PC-3 (cell line): ENCODE results near the gene CBX7. TPM values are rescaled to one million over a fixed set of nuclear protein-coding genes. Genes with fewer than 3 reads are reported as not detected.
A peak's percentile ranks its signal among the peaks of the same experiment; 100 is the strongest.

ENCODE experiments used
- ATAC-seq: fragments of 200-7000 bp; cut with Tn5 transposase; 2 replicates; pipeline ENCODE4 v1.9.1; 2020; ENCODE audit warnings: mild to moderate bottlenecking, moderate library complexity
- BruUV-seq: library from RNA; stranded (reverse); fragments of 400-500 nt; replicated peaks from 2 replicates; lab custom pipeline; 2021; lab: Mats Ljungman, UMichigan
- CTCF ChIA-PET: fragments of 300-600 bp; sonication (Branson Sonifier 250); formaldehyde crosslinking; loops from one replicate; lab custom pipeline; 2022; ENCODE audit warnings: antibody characterized with exemption; lab: Charles Lee
- POLR2A ChIA-PET: fragments of 300-600 bp; sonication (Branson Sonifier 250); formaldehyde crosslinking; loops from one replicate; lab custom pipeline; 2022; ENCODE audit warnings: antibody characterized with exemption; ENCODE audit not compliant: unreplicated experiment; lab: Charles Lee
- DNase-seq: peaks from one replicate; pipeline ENCODE4 v3.0.0-alpha.2; 2015
- H2AFZ ChIP-seq: fragments of 300-600 bp; sonication (generic); 2 replicates; pipeline ENCODE4 v1.6.0; 2016; ENCODE audit warnings: antibody characterized with exemption, low read length
- H3F3A ChIP-seq: fragments of 300-600 bp; sonication (generic); one replicate; pipeline ENCODE4 v1.6.0; 2017; ENCODE audit warnings: antibody characterized with exemption, low read length, control low read depth, mild to moderate bottlenecking; ENCODE audit not compliant: unreplicated experiment
- H3K27ac ChIP-seq: fragments of 300-600 bp; sonication (generic); 2 replicates; pipeline ENCODE4 v1.5.1; 2016; ENCODE audit warnings: mild to moderate bottlenecking, low read length
- H3K27me3 ChIP-seq: fragments of 300-600 bp; sonication (generic); 2 replicates; pipeline ENCODE4 v1.6.1; 2016; ENCODE audit warnings: low read length, mixed read lengths
- H3K36me3 ChIP-seq: fragments of 300-600 bp; sonication (generic); 2 replicates; pipeline ENCODE4 v1.6.1; 2016; ENCODE audit warnings: low read depth, mixed run types, low read length, mixed read lengths
- H3K4me1 ChIP-seq: fragments of 300-600 bp; sonication (generic); 2 replicates; pipeline ENCODE4 v1.5.1; 2016; ENCODE audit warnings: low read length; ENCODE audit not compliant: insufficient read depth
- H3K4me2 ChIP-seq: fragments of 300-600 bp; sonication (generic); 2 replicates; pipeline ENCODE4 v1.6.0; 2016; ENCODE audit warnings: low read length
- H3K4me3 ChIP-seq: fragments of 300-600 bp; sonication (generic); 2 replicates; pipeline ENCODE4 v1.5.1; 2016; ENCODE audit warnings: mild to moderate bottlenecking, low read length, mixed read lengths
- H3K79me2 ChIP-seq: fragments of 300-600 bp; sonication (generic); 2 replicates; pipeline ENCODE4 v1.6.1; 2017; ENCODE audit warnings: low read length, mixed read lengths
- H3K9ac ChIP-seq: fragments of 300-600 bp; sonication (generic); 2 replicates; pipeline ENCODE4 v1.6.0; 2016; ENCODE audit warnings: mild to moderate bottlenecking, low read length
- H3K9me2 ChIP-seq: fragments of 300-600 bp; sonication (generic); replicated peaks from 2 replicates; pipeline ENCODE4 v1.6.1; 2016; ENCODE audit warnings: mixed run types, low read length, mixed read lengths
- H3K9me3 ChIP-seq: fragments of 300-600 bp; sonication (generic); 2 replicates; pipeline ENCODE4 v1.6.1; 2016; ENCODE audit warnings: low read length, mixed read lengths
- H4K20me1 ChIP-seq: fragments of 300-600 bp; sonication (generic); 2 replicates; pipeline ENCODE4 v1.6.1; 2016; ENCODE audit warnings: low read length, mixed read lengths
- CTCF ChIP-seq: fragments of 300-600 bp; sonication (generic); conservative IDR thresholded peaks from 2 replicates; pipeline ENCODE4 v1.5.1; 2017; ENCODE audit warnings: antibody characterized with exemption, low read depth, mild to moderate bottlenecking, low read length
- EZH2 ChIP-seq: fragments of 300-600 bp; sonication (generic); IDR thresholded peaks from one replicate; pipeline ENCODE4 v1.6.1; 2017; ENCODE audit warnings: antibody characterized with exemption, mild to moderate bottlenecking, low read length; ENCODE audit not compliant: unreplicated experiment
- EZH2phosphoT487 ChIP-seq: fragments of 300-600 bp; sonication (generic); IDR thresholded peaks from 2 replicates; pipeline ENCODE4 v1.6.1; 2018; ENCODE audit warnings: mild to moderate bottlenecking, antibody characterized with exemption, low read length, borderline replicate concordance
- intact Hi-C: fragments of 100-400 bp; cut with micrococcal nuclease; formaldehyde crosslinking; loops from 2 replicates; pipeline ENCODE4 v1.9.0; 2023
- total RNA-seq: library from RNA; depleted of rRNA; stranded (reverse); fragments of >200 nt; gene quantifications from 2 replicates; pipeline ENCODE4 v1.2.3, GENCODE V29; 2014

Gene CBX7
- total RNA-seq, 1 experiment from 2014 or later, result 8.6 TPM

DNA sequence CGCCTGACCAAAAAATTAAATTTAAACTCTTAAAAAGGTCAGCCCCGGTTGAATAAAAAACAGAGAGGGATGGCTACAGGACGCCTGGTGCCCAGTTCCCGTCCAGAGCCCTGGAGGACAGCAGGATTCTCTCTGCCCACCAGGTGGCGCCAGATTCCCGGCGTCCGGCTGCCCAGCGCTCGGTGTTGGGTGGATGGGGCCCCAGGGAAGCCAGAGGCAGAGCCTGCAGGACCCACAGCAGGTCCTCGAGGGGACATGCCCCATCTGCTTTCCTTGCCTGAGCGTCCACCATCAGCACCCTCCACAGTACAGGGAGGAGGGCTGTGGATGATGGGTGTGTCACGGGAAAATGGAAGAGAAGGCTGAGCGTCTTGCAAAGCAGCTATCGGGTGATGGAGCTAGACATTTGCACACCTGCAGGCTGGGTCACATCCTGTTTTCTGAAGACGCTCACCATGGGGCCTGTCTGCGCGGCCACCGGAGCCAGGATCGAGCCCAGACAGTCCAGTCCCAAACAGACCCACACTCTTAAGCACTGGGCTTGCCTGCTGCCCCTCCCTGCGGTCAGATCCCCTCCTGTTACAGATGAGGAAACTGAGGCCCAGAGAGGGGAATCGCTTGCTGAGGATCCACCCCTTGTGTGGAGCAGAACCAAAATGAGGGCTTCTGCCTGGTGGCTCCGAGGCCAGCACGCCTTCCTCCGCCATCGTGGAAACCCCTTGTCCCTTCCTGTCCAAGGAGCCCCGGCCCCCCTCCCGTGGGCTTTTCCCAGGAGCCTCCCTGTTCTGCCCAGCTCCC lies 18.5 kb upstream of the CBX7 start:
- intact Hi-C loops, result loop anchor here (2.0 kb wide), 2 partner anchors 74 to 146 kb away; partner anchors contain the start of gene PDGFB
- Histone ChIP-seq H3K27ac (no peak overlapping the region), H3K4me2 (peak overlapping the region; percentile 53), H2AFZ (no peak overlapping the region; the same call in 1 of the 2 replicates), H3K4me3 (no peak overlapping the region), H3K9me2 (no peaks in the 10 kb centered on the region), H3F3A (no peaks in the 10 kb centered on the region), H4K20me1 (no peaks in the 10 kb centered on the region), H3K9ac (no peak overlapping the region), H3K36me3 (no peaks in the 10 kb centered on the region), H3K79me2 (no peaks in the 10 kb centered on the region), H3K4me1 (peaks cover 32% of the 10 kb centered on the region), H3K27me3 (no peaks in the 10 kb centered on the region), H3K9me3 (no peaks in the 10 kb centered on the region)
- DNase-seq (peak; percentile 77), ATAC-seq (peak; percentile 77)
- CTCF ChIA-PET, result interaction anchor here (0.6 to 1.0 kb wide), 5 partner anchors 35 to 146 kb away, joined by 4 to 9 read pairs (median 5); no protein-coding TSS in a partner anchor
- TF ChIP-seq CTCF (peak; percentile 81), EZH2 (no peak), EZH2phosphoT487 (no peak)
- no TSS peak for BruUV-seq
- POLR2A ChIA-PET, result interaction anchor here (1.0 kb wide), 1 partner anchor 44 kb away, joined by 4 read pairs; no protein-coding TSS in a partner anchor

DNA sequence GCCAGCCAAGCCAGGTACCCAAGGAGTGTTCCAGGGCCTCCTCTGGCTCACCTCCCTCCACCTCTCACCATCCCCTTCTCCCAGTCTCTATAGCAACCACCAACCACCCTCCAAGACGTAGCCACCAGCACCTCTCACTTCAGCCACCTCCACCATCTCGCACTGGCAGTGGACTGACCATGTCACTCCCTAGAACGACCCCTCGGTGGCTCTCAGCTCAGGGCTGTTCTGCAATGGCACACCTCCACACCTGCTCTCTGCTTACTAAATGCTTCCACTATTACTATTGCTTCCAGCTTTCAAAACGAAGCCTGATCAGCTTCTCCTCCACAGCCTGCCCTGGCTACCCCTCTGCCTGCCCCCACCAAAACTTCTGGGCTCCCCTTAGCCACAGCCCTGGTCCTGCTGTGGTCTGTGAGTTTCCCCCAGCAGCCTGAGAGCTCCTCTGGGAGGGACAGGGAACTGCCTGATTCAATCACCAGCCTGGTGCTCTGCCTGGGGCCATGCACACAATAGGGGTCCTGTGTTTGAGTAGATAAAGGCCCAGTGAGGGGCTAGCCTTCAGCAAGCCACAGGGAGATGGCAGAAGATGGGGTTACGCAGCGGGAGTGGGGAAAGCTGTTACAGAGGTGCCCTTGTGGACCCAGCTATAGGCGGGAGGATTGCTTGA lies 17.5 kb upstream of the CBX7 start:
- Histone ChIP-seq H3K4me1 (peaks cover 21% of the 10 kb centered on the region), H3K9me3 (no peaks in the 10 kb centered on the region), H3K27ac (no peak overlapping the region), H3K9me2 (no peaks in the 10 kb centered on the region), H3K27me3 (no peaks in the 10 kb centered on the region), H3K9ac (no peak overlapping the region), H2AFZ (no peak overlapping the region), H3K36me3 (no peaks in the 10 kb centered on the region), H3F3A (no peaks in the 10 kb centered on the region), H4K20me1 (no peaks in the 10 kb centered on the region), H3K4me3 (no peak overlapping the region), H3K4me2 (no peak overlapping the region), H3K79me2 (no peaks in the 10 kb centered on the region)
- CTCF ChIA-PET, result no interaction called here
- ATAC-seq (no peak), DNase-seq (no peak)
- intact Hi-C loops, result loop anchor here (2.0 kb wide), 2 partner anchors 75 to 147 kb away; partner anchors contain the start of gene PDGFB
- TF ChIP-seq EZH2phosphoT487, result no peak
- no peak for TF ChIP-seq CTCF
- BruUV-seq, result no TSS peak
- POLR2A ChIA-PET, result no interaction called here
